GM12801 (cell line): Measurements from ENCODE around the gene NPTXR.

Experiments
- TF ChIP-seq, protein P1 (sequence below): IDR thresholded peaks from one replicate; pipeline ENCODE4 v1.5.1; 2011; ENCODE audit warnings: control low read depth; ENCODE audit not compliant: insufficient read length; ENCODE audit errors: extremely low read depth

Gene NPTXR

DNA sequence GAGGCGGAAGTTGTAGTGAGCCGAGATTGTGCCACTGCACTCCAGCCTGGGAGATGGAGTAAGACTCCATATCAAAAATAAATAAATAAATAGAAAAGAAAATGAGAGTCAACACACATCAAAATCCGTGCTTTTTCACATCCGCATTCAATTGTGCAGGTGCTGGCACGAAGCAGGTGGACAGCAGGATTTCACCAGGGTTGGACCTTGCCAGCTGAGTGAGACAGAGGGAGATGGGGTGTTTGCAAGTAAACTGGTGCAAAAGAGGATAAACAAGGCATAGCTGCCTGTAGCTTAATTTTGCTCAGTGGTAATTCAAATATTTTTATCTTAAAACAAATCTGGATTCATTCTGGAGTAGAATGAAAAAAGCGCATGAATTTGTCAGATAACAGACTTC is 26.6 kb downstream of the NPTXR start:
- TF ChIP-seq, protein P1, sequence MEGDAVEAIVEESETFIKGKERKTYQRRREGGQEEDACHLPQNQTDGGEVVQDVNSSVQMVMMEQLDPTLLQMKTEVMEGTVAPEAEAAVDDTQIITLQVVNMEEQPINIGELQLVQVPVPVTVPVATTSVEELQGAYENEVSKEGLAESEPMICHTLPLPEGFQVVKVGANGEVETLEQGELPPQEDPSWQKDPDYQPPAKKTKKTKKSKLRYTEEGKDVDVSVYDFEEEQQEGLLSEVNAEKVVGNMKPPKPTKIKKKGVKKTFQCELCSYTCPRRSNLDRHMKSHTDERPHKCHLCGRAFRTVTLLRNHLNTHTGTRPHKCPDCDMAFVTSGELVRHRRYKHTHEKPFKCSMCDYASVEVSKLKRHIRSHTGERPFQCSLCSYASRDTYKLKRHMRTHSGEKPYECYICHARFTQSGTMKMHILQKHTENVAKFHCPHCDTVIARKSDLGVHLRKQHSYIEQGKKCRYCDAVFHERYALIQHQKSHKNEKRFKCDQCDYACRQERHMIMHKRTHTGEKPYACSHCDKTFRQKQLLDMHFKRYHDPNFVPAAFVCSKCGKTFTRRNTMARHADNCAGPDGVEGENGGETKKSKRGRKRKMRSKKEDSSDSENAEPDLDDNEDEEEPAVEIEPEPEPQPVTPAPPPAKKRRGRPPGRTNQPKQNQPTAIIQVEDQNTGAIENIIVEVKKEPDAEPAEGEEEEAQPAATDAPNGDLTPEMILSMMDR, result no peak

DNA sequence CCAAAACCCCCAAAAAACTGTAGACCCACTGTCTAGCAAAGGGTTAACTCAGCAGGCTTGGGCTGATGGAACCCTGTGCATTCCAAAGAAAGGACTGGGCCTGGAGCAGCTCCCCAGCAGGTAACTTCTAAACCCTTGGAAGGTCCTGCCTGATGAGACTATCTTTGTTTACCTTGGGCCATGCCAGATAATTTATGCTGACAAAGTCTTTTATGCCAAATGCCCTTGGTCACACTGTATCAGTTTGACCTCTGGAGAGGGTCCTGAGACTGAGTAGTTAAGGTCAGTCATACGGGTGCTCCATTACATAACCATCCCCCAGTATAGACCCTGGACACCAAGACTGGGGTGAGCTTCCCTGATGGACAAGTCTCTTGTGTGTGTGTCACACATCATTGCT is 28.0 kb downstream of the NPTXR start:
- TF ChIP-seq, protein P1, result no peak

DNA sequence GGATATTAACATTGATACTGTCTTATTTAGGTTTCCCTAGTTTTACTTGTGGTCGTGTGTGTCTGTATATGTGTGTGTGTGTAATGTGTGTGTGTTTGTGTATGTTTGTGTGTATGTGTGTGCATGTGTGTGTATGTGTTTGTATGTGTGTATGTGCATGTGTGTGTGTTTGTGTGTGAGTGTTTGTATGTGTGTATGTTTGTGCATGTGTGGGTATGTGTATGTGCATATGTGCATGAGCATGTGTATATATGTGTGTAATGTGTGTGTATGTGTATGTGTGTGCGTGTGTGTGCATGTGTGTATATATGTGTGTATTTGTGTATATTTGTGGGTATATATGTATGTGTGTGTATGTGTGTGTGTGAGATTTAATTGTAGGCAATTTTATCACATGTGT is 32.6 kb downstream of the NPTXR start:
- TF ChIP-seq, protein P1, result no peak

DNA sequence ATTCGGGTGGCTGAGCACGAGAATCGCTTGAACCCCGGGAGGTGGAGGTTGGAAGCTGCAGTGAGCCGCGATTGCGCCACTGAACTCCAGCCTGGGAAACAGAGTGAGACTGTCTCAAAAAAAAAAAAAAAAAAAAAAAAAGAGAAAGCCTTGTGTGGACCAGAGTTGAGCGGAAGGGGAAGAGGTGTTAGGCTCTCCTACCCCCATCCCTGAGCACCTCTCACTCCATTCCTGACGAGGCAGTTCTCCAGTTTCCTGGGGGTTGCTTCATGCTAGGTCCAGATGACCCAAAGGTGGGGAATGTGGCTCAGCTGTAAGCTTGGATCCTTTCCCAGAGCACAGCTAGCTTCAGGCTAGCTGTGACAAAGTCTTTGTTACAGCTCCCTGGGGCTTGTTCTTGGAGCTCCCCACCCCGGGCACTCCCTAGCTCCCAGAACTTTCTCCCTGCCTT is 41.1 kb downstream of the NPTXR start:
- TF ChIP-seq, protein P1, result no peak

DNA sequence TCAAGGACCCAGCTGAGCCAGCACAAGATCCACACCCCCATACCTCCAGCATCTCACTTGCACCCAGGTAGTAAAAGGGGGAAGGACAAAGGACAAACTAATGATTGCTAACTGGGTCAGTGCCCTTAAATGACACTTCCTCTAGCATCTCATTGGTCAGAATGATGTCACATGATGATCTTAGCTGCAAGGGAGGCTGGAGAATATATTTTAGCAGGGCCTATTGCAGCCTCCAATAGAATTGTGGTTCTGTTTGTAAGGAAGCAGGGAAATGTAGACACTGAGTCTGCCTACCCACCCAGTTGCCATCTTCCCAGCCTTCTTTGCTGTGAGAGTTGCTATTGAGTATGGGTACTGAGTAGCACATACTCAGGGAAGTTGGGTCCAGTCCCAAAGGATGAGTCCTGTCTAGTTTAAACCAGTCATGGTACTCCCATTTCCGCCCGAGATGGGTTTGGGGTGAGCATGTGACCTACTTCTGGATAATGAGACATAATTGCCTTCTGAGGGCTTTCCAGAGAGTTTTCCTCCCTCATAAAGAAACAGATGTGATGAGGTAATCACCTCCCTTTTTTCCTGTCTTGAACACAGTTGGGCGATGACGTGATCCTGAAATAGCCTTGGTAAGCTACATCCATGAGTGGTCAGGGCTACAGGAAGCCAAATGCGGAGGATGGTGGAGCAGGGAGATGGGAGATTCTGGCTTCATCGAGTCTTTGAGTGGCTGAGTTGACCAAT is 44.4 kb downstream of the NPTXR start:
- TF ChIP-seq, protein P1, result no peak

DNA sequence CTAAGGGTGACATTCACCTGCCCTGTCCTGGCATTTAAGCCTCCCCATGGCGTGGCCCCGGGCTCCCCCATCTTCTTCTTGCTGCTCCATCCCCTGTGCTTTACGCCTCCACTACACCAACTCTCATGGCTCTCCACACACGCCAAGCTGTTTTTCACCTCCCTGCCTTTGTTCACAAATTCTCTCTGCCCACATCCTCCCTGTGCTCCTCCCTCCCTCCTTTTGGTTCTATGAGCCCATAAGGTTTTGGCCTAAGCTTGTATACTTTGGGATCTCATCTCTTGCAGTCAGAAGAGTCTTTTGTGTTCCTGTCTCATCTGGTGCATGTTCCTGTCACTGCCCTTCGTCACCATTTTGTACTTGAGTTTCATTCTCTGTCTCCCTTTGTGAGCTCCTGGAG is 45.3 kb downstream of the NPTXR start:
- TF ChIP-seq, protein P1, result no peak

DNA sequence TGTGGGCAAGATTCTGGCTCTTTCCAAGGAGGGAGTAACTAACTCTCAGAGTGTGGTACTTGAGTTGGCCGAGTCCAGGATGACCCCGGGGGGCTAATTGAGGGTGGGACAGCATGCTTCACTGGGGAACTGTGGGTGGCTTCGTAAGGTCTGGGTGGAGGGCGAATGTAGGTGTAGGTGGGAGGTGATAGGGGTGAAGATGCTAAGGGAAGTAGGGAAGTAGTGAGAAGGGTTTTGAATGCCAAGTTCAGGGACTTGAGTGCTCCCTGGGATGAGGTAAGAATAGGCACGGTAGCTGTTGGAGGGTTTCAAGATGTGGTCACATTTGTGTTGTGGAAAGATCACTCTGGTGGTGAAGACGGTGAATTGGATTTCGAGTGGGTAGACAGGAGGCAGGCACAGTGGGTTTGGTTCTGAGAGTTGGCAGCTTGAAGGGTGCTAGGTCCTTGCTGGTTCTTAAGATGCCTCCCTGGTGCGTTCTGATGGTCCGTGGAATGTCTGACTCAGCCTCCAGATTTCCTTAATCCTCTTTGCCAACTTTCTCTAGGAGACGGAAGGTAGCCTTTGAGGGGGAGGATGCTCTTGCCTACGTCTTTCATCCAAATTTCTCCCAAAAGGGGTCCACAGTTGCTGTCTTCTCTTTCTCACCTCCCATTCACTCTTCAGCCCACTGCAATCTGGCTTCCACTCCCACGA is 47.4 kb downstream of the NPTXR start:
- TF ChIP-seq, protein P1, result no peak
